Osteoblast (primary cell): Measurements from ENCODE around the gene PSMD4. TPM values are rescaled to one million over a fixed set of nuclear protein-coding genes. Genes with fewer than 3 reads are reported as not detected.

Source experiments
- DNase-seq: peaks from one replicate; pipeline ENCODE4 v3.0.0; 2011; ENCODE audit warnings: low spot score, mixed read lengths; ENCODE audit not compliant: insufficient read length; ENCODE audit errors: missing footprints
- H2AFZ ChIP-seq: 2 replicates; pipeline ENCODE4 v1.6.0; 2011; ENCODE audit warnings: mild to moderate bottlenecking, low read length
- H3K27ac ChIP-seq: 2 replicates; pipeline ENCODE4 v1.5.1; 2011; ENCODE audit warnings: mild to moderate bottlenecking, low read depth, low read length, moderate library complexity
- H3K27me3 ChIP-seq: 2 replicates; pipeline ENCODE4 v1.6.0; 2012; ENCODE audit warnings: mild to moderate bottlenecking, control low read depth, inconsistent platforms, low read length, moderate library complexity; ENCODE audit not compliant: insufficient read depth
- H3K36me3 ChIP-seq: 2 replicates; pipeline ENCODE4 v1.5.1; 2011; ENCODE audit warnings: mild to moderate bottlenecking, low read length, control low read depth, moderate library complexity; ENCODE audit not compliant: insufficient read depth
- H3K4me1 ChIP-seq: 2 replicates; pipeline ENCODE4 v1.5.1; 2011; ENCODE audit warnings: mild to moderate bottlenecking, low read length, control low read depth, moderate library complexity; ENCODE audit not compliant: insufficient read depth
- H3K4me2 ChIP-seq: 2 replicates; pipeline ENCODE4 v1.6.0; 2011; ENCODE audit warnings: mild to moderate bottlenecking, low read length; ENCODE audit not compliant: insufficient read depth
- H3K4me3 ChIP-seq: fragments of 200-600 bp; sonication (generic); 3 replicates; pipeline ENCODE4 v1.5.1; 2012; ENCODE audit warnings: mild to moderate bottlenecking, low read length, inconsistent platforms; ENCODE audit not compliant: insufficient read depth
- H3K79me2 ChIP-seq: 2 replicates; pipeline ENCODE4 v1.6.0; 2012; ENCODE audit warnings: mild to moderate bottlenecking, low read length, control low read depth, inconsistent platforms; ENCODE audit not compliant: insufficient read depth
- H3K9me3 ChIP-seq: 2 replicates; pipeline ENCODE4 v1.5.1; 2011; ENCODE audit warnings: low read depth, low read length, control low read depth
- H4K20me1 ChIP-seq: 2 replicates; pipeline ENCODE4 v1.6.0; 2012; ENCODE audit warnings: mild to moderate bottlenecking, low read length, control low read depth; ENCODE audit not compliant: insufficient read depth
- CTCF ChIP-seq: IDR thresholded peaks from 2 replicates; pipeline ENCODE4 v1.5.1; 2011; ENCODE audit warnings: mild to moderate bottlenecking, low read depth, low read length, moderate library complexity; ENCODE audit errors: extremely low read depth
- total RNA-seq: library from RNA; depleted of rRNA; stranded (reverse); fragments of >200 nt; gene quantifications from 2 replicates; pipeline ENCODE4 v1.2.3, GENCODE V29; 2012

PSMD4 gene
- total RNA-seq, 1 donor, result 140 TPM

DNA sequence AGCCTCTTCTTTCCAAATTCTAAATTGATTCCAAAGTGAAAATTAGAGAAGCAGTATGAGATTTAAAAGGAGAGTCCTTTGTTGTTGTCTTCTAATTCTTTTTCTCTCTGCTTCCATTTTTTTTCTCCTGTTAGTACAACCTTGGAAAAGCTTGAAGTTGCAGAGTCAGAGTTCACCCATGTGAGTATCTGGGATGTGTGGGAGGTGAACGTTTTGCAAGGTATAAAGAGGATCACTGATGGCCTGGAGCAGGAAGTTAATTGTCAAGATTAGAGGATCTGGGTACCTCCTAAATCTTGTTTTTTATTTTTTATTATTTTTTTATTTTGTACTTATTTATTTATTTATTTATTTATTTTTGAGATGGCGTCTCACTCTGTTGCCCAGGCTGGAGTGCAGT is 7.7 kb upstream of the PSMD4 start:
- Histone ChIP-seq H3K79me2 (peaks cover 8% of the 10 kb centered on the region), H3K27ac (no peak overlapping the region), H4K20me1 (peaks cover 2% of the 10 kb centered on the region), H3K36me3 (peaks cover 85% of the 10 kb centered on the region), H3K9me3 (no peaks in the 10 kb centered on the region), H3K27me3 (no peaks in the 10 kb centered on the region), H3K4me1 (no peaks in the 10 kb centered on the region), H3K4me2 (no peak overlapping the region), H2AFZ (no peak overlapping the region), H3K4me3 (no peak overlapping the region)
- TF ChIP-seq CTCF, result no peak
- no peak for DNase-seq

DNA sequence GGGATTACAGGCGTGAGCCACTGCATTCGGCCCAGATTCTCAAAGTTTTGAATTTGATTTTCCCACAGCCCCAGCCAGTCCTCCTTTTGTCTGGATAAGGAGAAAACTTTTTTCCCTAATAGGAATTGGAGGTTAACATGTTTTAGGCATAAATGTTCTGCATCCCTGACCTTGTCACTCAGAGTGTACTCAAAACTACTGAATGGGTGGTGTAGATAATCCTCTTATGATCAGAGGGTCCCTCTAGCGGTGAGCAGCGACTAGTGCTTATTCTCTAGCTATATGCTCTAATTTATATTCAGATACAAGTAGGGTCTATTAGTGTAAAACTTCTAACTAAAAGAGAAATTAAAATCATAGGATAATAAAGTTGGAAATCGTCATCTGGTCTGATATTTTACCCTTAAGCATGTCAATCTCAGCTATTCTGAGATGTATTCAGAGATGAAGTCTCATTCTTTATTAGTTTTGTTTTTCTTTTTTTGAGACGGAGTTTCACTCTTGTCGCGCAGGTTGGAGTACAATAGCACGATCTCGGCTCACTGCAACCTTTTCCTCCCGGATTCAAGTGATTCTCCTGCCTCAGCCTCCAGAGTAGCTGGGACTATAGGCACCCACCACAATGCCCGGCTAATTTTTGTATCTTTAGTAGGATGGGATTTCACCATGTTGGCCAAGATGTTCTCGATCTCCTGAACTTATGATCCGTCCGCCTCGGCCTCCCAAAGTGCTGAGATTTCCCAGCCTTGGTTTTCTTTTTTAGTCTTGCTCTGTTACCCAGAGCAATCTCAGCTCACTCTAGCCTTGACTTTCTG is 2.7 kb upstream of the PSMD4 start:
- peaks cover 11% of the 10 kb centered on the region for H4K20me1 ChIP-seq
- H2AFZ ChIP-seq, result no peak overlapping the region
- no peak overlapping the region for H3K27ac ChIP-seq
- H3K4me1 ChIP-seq, result peaks cover 9% of the 10 kb centered on the region
- no peaks in the 10 kb centered on the region for H3K9me3 ChIP-seq
- DNase-seq, result peak; percentile 92
- H3K79me2 ChIP-seq, result peaks cover 21% of the 10 kb centered on the region
- peak; percentile 88 for TF ChIP-seq CTCF
- peaks cover 34% of the 10 kb centered on the region for H3K36me3 ChIP-seq
- no peaks in the 10 kb centered on the region for H3K27me3 ChIP-seq
- H3K4me3 ChIP-seq, result no peak overlapping the region
- no peak overlapping the region for H3K4me2 ChIP-seq

DNA sequence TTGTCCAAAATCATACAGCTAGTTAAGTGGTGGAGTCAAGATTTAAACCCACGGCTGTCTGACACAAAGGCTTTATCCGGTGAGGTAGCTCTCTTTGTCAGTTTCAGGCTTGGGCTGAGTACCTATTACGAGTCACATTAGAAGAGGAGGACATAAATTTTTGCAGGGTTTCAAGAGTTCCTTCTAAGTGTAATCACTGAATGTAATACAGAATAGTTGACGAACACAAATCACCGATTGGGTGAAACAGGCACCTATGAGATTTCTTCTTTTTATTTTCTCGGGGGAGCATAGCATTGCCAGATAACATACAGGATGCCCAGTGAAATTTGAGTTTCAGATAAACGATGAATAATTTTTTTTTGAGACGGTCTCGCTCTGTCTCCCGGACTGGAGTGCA is 847 bp downstream of the PSMD4 start:
- peak; percentile 71 for DNase-seq
- peaks cover 9% of the 10 kb centered on the region for H3K4me1 ChIP-seq
- peak overlapping the region; percentile 68 for H3K27ac ChIP-seq
- peak overlapping the region; percentile 97 for H2AFZ ChIP-seq
- peaks cover 23% of the 10 kb centered on the region for H4K20me1 ChIP-seq
- no peaks in the 10 kb centered on the region for H3K9me3 ChIP-seq
- peaks cover 6% of the 10 kb centered on the region for H3K36me3 ChIP-seq
- H3K4me2 ChIP-seq, result peak overlapping the region; percentile 98
- TF ChIP-seq CTCF, result no peak
- peaks cover 57% of the 10 kb centered on the region for H3K79me2 ChIP-seq
- H3K4me3 ChIP-seq, result peak overlapping the region; percentile 74
- no peaks in the 10 kb centered on the region for H3K27me3 ChIP-seq

DNA sequence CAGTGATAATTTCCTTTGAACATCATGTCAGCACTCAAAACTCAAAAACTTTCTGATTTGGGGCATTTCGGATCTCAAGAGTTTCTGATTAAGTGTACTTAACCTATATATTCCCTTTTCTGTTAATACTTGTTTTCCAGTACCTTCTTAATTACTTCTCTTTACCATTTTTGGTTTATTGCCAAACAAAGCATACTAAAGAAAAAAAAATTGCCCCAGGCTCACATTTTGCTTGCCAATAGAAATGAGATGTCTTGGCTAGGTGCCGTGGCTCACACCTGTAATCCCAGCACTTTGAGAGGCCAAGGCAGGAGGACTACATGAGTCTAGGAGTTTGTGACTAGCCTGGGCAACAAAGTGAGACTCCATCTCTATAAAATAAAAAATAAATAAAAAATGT is 4.8 kb downstream of the PSMD4 start:
- Histone ChIP-seq H3K79me2 (peaks cover 75% of the 10 kb centered on the region), H2AFZ (no peak overlapping the region), H3K27me3 (no peaks in the 10 kb centered on the region), H3K27ac (no peak overlapping the region), H3K4me3 (no peak overlapping the region), H3K9me3 (no peaks in the 10 kb centered on the region), H3K36me3 (peaks cover 12% of the 10 kb centered on the region), H3K4me2 (no peak overlapping the region), H4K20me1 (peaks cover 23% of the 10 kb centered on the region), H3K4me1 (peaks cover 9% of the 10 kb centered on the region)
- no peak for TF ChIP-seq CTCF
- DNase-seq, result no peak
